HG03354 (cell line): Measurements from ENCODE around the gene TNFRSF21.

Experiments used
- ATAC-seq: cut with Tn5 transposase; IDR thresholded peaks from one replicate; pipeline ENCODE4 v1.9.1; 2021; ENCODE audit warnings: mild to moderate bottlenecking; ENCODE audit not compliant: unreplicated experiment, poor library complexity, severe bottlenecking

Gene TNFRSF21

GRCh38 chr6:47256981-47257730 is 52.5 kb downstream of the TNFRSF21 start:
- no peak for ATAC-seq

- no peak for ATAC-seq
These were observed 53.3 kb downstream of the TNFRSF21 start for GRCh38 chr6:47256361-47256760.

GRCh38 chr6:47254906-47255305 is 54.8 kb downstream of the TNFRSF21 start:
- ATAC-seq, result no peak

GRCh38 chr6:47254051-47254450 is 55.7 kb downstream of the TNFRSF21 start:
- ATAC-seq, result no peak

GRCh38 chr6:47253136-47253535 is 56.6 kb downstream of the TNFRSF21 start:
- no peak for ATAC-seq

GRCh38 chr6:47252633-47253032 is 57.1 kb downstream of the TNFRSF21 start:
- no peak for ATAC-seq

GRCh38 chr6:47251396-47251795 is 58.3 kb downstream of the TNFRSF21 start:
- no peak for ATAC-seq

GRCh38 chr6:47250302-47250701 is 59.4 kb downstream of the TNFRSF21 start:
- peak; percentile 26 for ATAC-seq

GRCh38 chr6:47248446-47248845 is 61.3 kb downstream of the TNFRSF21 start:
- ATAC-seq, result no peak

GRCh38 chr6:47247227-47247797 is 62.4 kb downstream of the TNFRSF21 start:
- peak; percentile 69 for ATAC-seq

GRCh38 chr6:47246551-47246950 is 63.2 kb downstream of the TNFRSF21 start:
- no peak for ATAC-seq

- peak; percentile 22 for ATAC-seq
These were observed 63.8 kb downstream of the TNFRSF21 start for GRCh38 chr6:47245745-47246371.

GRCh38 chr6:47242483-47243386 is 67.0 kb downstream of the TNFRSF21 start:
- ATAC-seq, result peak; percentile 92

- no peak for ATAC-seq
These were observed 67.8 kb downstream of the TNFRSF21 start for GRCh38 chr6:47241742-47242482.

- ATAC-seq, result no peak
These were observed 69.3 kb downstream of the TNFRSF21 start for GRCh38 chr6:47240277-47240890.

GRCh38 chr6:47239546-47239945 is 70.2 kb downstream of the TNFRSF21 start:
- ATAC-seq, result no peak

- ATAC-seq, result no peak
These were observed 71.2 kb downstream of the TNFRSF21 start for GRCh38 chr6:47238456-47238995.

- no peak for ATAC-seq
These were observed 72.5 kb downstream of the TNFRSF21 start for GRCh38 chr6:47237196-47237595.
